Stimulated activated CD4-positive, alpha-beta T cell treated with anti-CD3 and anti-CD28 coated beads, Interleukin-2, amount 100 ng/mL, for 48 hours (primary cell): Measurements from ENCODE around the gene GNAO1.

ENCODE experiments used
- DNase-seq, 2 donors: peaks; one replicate each; pipeline ENCODE4 v3.0.0-alpha.2; 2020

Gene GNAO1

GRCh38 chr16:56191156-56191815 is at the start of gene GNAO1:
TSS of gene GNAO1 (plus strand) at chr16:56191489. CDS start at chr16:56192236, 747 bp downstream.
- DNase-seq, result no peak

DNA sequence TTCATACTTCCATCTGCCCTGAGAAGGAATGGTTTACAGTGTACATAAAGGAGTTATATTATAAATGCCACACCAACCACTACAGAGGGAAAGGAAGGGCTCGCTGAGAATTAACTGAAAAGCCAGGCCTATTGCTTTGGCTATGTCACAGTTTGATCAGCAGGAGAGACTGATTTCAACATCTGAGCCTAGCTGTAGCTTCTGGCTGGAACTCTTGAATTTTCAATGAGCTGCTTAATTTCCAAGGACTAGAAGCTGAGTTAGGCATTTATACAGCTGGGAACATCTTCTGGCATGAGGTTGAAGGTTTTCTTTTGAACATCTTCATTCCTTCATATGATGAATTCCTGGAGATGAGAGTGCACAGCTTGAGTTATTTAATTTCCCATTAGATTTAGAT is 47.6 kb upstream of the GNAO1 start:
- no peak for DNase-seq

GRCh38 chr16:56145369-56145768 is 45.9 kb upstream of the GNAO1 start:
- no peak for DNase-seq

GRCh38 chr16:56151621-56152020 is 39.7 kb upstream of the GNAO1 start:
- DNase-seq, result no peak

- DNase-seq, result no peak
These were observed 29.6 kb upstream of the GNAO1 start for GRCh38 chr16:56161658-56162057.

DNA sequence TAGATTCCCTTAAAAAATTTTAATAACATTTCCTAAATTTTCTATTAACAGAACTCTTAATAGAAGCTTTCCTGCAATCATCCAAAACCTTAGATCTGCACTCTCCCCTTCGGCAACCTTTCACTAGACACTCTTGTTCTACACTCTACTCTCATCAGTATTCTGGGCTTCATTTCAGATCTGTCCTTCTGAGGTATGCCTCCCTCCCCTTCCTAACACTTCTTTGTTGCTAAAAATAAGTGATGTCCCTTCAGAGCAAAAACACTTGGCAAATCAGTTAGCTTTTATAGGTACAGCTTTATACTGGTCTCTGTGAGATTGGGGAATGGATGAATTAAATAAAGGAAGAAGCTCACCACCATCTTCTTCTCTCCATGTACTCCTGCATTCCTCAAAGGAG is 28.2 kb upstream of the GNAO1 start:
- no peak for DNase-seq

- no peak for DNase-seq
These were observed 27.4 kb upstream of the GNAO1 start for GRCh38 chr16:56163938-56164337.

GRCh38 chr16:56164636-56165035 is 26.7 kb upstream of the GNAO1 start:
- DNase-seq, result no peak

- DNase-seq, result no peak
These were observed 16.9 kb upstream of the GNAO1 start for GRCh38 chr16:56174411-56174810.

GRCh38 chr16:56181401-56181800 is 9.9 kb upstream of the GNAO1 start:
- no peak for DNase-seq

DNA sequence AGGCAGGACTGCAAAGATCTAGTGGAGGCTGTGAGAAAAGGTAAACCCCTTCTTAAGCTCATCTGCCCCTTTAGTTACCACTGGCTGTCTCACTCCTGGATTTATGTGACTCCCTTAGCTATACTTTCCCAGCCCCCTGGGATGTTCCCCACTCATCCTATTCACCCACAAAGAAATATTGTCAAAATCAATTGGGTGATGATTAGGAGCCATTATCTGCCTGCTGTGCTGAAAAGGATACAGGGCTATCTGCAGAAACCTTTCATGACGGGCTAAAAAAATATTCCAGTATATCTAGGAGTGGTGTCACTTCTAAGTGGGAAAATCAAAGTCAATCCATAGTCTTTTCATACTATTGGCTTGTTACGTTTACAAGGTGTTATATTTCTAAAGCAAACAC is 8.0 kb upstream of the GNAO1 start:
- no peak for DNase-seq

GRCh38 chr16:56190048-56190676 is 1.1 kb upstream of the GNAO1 start:
- no peak for DNase-seq

GRCh38 chr16:56190677-56191155 is 573 bp upstream of the GNAO1 start:
- no peak for DNase-seq

GRCh38 chr16:56191835-56192634 is 746 bp downstream of the GNAO1 start:
- DNase-seq, result no peak

DNA sequence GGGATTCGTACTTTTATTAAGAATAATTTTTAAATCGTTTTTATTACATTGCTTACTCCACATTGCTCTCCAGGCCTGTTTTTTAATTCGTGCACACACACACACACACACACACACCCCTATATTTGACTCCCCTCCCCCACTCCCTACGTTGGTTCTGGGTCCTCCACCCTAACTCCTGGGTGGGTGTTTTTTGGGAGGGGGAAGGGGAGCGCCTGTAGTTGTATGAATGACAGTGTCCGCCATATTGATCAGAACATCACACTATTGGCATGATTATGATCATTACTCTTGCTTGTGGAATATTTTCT is 1.3 kb downstream of the GNAO1 start:
- no peak for DNase-seq

DNA sequence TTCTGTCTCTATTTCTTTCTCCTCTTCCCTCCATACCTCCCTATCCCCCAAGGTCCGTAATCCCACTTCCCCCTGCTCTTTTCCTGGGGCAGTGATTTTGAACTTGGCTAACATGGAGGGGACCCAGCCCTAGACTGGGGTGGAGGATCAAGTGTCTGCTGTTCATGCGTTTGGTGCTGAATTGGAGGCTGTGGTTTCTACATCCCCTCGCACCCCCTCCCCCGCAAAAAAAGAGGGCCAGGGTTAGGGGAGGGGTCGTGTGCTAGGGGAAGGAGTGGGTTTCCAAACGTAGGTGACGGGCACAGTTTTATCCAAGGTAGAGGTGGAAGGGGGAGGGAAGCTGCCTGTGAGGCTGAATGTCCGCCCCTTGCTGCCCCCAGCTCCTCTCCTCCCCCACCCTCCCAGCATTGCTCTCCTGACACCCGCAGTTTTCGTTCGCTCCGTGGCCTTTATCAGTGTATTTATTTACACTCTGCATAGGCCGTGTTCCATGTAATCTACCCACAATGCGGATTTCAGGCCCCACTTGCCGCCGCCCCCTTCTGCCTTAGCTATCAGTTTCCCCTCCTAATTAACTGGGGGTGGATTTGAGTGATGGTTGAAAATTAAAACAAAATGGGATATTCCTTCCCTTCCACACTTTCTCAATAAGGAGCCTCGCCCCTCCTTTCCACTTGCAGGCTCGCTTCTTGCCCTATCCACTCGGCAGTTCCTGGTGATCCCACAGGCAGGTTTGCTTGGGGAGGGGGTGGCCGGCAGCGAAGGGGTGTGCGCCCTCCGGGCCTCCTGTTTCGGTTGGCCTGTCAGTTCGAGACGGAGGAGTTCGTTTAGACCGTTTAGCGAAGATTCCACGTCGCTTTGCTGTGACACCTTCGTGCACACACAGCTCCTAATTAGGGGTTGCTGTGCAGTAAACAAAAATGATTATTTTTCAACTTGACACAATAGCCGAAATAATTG is 2.0 kb downstream of the GNAO1 start:
- DNase-seq, result no peak

DNA sequence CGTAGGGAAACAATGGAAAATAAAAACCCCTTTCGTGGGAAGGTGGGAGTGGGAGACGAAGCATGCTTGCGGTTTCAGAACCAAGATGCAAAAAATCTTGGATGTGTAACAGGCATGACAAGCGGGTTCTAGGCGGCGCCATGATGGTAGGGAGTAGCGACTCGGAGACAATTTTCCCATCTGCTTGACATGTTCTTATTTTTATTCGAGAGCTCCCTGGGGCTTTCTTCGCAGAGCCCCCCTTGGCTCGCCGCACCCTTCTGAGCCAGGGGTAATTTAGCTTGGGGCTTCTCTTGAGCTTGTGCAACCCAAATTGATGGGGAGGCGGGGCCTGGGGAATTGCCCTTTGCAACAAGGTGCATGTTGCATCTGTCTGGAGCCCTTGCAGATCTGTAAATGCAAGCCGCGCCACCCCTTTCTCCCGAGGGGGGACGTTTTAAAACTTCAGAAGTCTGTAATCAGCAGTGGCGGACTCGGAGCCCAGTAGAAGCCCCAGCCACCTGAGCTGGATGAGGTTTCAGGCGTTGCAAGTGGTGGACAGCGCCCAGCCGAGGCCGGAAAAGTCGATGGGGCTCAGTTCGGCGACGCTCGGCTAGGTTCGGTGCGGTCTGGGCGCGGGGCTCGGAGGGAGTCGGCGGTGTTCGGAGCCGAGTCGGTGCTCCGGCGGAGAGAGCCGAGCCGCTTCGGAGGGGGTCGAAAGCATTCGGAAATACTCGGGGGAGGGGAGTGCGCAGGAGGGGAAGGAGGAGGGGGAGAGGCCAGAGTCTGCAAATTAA is 2.9 kb downstream of the GNAO1 start:
- DNase-seq, result peak; percentile 61 to 70

GRCh38 chr16:56195151-56195550 is 3.9 kb downstream of the GNAO1 start:
- DNase-seq, result no peak

DNA sequence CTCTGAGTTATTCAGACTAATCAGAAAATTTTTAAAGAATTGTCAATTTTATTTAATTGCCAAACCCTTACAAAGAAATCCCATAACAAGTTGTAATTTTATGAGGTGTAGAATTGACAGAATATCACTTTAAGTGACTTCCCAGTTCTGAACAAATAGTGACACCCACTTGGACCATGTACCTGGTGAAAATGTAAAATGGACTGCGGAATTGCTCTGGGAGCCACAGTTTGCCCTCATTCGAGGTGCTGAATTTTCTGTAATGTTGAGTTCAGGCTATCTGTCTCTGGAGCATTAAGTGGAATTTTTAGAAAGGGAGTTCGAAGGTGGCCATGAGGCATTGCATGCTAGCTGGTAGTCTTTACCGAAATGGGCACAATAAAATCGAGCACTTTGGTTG is 5.1 kb downstream of the GNAO1 start:
- DNase-seq, result no peak

- no peak for DNase-seq
These were observed 6.1 kb downstream of the GNAO1 start for GRCh38 chr16:56197192-56197992.
